Measurements from ENCODE around the gene GPR78.

The GPR78 gene

DNA sequence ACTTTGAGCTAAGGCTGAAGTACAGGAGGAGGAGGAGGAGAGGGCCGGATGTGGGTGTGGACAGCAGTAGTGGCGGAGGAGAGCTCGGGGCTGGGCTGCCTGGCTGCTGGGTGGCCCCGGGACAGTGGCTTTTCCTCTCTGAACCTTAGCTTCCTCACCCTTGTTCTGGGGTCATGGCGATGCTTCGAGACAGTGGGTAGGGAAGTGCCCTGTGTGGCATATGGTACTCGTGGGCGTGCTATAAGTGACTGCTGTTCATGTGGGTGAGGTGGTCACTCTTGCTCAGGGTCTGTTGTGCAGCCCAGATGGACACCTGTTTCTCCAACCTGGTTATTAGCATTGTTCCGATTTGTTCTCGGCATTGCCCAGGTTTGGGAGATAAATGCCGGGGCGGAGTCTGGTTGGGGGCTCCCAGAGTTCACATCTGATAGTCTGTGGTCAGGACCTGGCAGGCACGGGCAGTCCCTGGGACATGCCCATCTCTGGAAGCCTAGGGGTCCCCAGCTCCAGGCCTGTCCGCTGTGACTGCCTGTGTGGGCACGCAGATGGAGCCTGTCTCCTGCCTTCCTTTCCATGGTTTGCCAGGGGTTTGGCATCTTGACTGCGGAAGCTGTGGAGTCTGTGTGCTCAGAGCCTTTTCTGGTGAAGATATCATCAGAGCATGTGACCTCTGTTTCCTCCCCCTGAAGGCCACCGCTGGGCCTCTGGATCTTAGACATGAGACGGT lies 7.4 kb downstream of the GPR78 start:
- DNase-seq, result no peak

DNA sequence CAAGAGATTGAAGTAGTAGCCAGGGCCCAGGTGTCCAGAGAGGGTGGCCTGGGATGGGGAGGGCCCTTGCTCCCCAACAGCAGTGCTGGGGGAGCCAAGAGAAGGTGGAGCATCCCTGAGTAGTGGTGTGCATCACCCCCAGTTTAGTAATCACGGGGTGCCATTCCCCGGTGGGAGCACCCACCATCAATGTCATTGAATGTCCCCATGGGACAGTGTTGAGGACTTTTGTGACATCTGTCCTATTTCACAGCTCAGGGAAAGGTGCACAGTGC lies 7.9 kb downstream of the GPR78 start:
- no peak for DNase-seq

GRCh38 chr4:8589336-8589735 lies 9.1 kb downstream of the GPR78 start:
- no peak for DNase-seq

DNA sequence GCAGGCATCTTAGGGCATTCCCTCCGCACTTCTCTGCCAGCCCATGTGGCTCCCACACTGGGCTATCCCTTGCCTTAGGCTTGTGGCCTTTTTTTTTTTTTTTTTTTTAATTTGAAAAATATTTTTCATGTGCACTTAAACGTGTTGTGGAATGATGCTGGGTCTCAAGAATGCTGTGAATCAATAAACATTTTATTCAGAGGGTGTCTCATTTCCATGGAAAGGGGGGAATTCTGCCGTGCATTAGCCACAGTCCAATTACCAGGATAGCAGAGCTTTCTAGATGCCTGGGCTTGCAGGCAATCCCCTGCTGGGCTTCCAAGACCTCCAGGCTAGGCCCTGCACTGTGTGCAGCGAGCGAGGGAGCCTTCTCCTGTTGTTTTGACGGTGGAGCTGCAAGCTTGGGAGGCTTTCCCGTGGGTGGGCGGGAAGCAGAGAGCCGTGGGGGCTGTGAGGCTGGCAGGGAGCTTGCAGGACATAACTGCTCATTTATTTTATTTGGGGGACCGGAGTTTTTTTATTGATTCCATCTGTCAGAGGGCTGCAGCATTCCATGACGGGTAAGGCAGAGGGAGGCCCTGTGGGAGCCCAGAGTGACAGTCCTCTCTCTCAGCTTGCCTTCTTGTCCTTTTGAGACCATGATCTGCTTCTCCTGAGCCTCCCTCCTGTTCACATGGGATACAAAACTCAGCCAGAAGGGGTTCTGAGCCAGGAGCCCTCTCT lies 9.8 kb downstream of the GPR78 start:
- DNase-seq, result no peak

DNA sequence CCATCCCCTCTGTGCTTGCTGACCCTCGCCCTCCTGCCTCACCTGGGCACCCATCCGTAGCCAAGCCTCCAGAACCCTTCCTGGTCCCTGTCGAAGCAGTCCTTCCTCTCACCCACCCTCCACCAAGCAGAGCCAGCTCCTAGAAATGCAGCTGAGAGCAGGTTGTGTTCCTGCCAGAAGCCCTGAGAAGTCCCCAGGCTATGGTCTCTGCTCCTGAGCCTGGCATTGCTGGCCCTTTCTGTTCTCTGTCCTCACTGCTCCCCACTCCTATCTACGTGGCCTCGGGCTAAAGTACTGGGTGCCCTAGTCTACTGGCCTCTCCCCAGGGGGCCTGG lies 10.3 kb downstream of the GPR78 start:
- no peak for DNase-seq

DNA sequence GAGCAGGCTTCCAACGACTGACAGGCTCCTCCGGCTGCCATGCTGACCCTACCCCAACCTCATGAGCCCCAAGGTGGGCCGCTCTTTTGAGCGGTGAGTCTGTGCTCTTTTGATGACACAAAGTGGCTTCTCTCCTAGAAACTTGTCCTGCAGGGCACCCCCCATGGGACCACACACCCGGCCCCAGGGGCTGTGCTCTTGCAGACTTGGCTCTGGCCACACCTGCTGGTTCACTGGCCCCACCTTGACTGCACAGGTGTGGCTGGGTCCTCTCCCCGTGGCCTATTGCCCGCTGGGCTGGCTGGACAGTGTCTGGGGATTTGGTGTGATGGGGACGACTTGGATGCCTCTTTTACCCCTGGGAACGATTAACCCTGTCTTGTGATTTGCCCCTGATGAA lies 10.9 kb downstream of the GPR78 start:
- no peak for DNase-seq

DNA sequence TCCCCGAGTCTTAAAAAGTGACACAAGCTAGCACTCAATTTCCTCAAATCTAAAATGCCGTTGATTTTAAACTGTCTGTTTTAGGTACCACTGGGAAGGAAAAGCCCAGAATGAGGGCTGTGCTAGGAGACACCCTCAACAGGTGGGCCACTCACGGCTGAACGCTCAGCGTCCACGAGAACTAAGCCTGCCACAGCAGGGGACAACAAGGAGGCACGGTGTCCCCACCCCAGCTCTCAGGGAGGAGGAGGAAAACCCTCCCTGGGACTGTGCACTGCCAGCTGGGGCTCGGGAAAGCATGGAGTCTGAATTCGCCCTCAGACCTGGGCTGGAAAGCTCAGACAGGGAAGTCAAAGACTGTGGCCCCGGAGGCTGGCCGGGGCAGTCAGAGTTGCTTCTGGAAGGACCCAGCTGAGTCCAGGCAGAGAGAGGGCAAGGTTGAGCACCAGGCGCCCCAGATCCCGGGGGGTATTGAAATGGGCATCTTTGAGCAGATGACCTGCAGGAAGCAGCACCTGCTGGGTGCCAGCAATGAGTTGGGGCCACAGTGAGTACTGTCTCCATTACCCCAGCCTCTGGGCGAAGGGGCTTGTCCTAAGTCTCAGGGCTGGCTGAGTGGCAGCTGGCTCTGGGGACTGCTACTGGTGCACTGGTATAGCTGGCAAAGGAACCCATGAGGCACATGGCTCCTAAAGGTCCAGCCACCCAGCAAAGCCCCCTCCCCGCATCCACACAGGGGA lies 11.6 kb downstream of the GPR78 start:
- no peak for DNase-seq

DNA sequence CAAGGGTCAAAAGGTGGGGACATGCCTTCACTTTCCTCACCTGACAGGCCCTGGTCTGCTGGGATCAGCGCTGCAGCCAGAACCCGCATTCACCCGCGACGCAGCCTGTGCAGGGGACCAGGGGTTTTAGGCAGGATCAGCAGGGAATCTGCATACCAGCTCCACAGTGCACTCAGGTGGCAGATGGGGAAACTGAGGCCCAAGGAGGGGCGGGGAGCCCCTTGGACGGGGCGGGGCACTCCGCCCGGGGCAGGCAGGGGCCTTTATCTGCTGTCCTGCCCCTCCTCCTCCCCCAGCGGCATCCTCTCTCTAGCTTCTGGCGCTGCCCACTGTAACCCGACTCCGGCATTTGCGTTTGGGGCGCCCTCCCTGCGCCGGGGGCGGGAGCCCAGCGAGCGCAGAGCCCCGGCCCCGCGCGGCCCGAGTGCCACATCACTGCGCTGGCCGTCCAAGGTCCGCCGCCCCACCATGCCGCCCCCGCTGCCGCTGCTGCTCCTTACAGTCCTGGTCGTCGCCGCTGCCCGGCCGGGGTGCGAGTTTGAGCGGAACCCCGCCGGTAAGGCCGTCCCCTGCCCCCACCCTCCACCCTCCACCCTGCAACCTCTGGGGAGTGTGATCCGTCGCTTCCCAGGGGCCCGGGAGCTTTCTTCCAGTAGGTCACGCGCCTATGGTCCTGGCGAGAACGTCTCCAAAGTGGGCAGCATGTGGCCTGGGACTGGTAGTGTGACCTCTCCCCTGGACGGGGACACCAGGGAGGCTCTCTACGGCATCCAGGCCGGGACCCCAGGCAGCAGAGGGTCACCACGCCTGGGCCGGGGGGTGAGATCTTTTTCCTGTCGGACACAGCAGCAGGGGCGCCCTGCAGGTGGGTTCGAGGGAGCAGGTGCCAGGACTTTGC lies 12.4 kb downstream of the GPR78 start, which contains the start of gene CPZ:
CPZ (plus strand) TSS at position 400 of the 898 bp plus-strand sequence; CDS start at position 469, 69 bp downstream.
- DNase-seq, result no peak

- no peak for DNase-seq
These were observed 13.3 kb downstream of the GPR78 start for GRCh38 chr4:8593264-8594096.

GRCh38 chr4:8594097-8595038 lies 14.2 kb downstream of the GPR78 start:
- peak; percentile 58 for DNase-seq

GRCh38 chr4:8595237-8596087 lies 15.3 kb downstream of the GPR78 start:
- no peak for DNase-seq

GRCh38 chr4:8596891-8597290 lies 16.7 kb downstream of the GPR78 start:
- DNase-seq, result no peak

DNA sequence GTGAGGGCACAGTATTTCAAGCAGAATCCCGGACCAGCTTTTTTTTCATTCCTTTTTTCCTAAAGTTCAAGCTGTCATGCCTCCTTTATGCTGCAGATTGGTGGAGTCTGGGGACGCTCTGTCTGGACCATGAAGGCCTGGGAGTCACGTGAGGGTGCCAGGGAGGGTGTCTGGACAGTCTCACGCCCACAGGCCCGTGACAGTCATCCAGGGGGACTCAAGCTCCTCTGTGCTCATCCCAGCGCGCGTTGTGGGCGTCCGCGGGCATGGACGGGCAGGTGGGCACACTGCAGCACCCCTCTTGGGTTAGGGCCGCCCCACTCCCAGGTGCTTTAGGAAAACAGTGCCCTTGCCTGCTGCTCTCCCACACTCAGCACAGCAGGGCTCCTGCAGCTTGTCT lies 17.1 kb downstream of the GPR78 start:
- no peak for DNase-seq

- DNase-seq, result no peak
These were observed 17.6 kb downstream of the GPR78 start for GRCh38 chr4:8597791-8598190.

DNA sequence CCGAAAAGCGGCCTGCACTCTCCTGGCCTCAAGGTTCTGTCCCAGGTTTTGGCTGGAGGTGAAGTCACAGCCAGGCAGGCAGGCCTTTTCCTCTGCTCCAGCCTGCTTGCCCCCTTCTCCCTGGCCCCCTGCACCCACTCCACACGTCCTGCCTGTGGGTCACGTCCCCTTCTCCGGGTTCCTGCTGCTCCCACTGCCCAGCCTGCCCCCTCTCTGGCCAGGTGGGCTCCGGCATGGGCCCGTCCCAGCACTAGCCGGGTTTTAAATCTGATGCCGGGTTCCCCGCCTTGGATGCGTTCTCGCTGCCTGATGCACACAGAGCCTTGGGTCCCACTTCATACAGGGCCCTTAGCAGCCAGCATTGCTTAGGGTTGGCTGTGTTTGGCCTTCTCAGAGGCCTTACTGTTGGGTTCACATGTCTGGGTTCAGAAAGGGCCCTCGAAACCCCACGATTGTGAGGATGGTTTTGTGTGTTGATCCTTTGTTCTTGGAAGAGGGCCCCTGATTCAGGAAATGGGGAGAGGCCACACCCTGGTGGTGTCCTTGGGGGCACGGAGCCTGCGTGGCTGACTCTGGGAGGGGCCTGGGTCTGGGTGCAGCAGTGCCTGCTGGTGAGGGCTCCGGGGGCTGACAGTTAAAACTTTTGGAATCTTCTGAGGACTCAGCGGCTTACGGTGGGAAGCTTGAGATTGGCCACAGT lies 18.3 kb downstream of the GPR78 start:
- DNase-seq, result no peak

DNA sequence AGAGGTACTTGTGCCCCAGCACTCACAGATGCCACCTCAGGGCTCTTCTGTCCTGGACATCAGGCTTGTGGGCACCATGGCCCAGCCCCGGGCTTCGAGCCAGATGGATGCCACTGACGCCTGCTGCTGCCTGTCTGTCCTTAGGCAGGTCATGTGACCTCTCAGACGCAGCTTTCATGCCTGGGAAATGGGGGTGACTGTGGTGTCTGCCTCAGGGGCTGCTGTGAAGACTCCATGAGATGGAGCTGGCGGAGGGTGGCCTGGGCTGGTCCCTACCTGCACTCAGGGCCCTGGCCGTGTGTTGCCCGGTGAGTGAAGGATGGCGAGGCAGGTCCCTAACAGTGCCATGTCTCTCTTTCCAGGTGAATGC lies 18.9 kb downstream of the GPR78 start:
- no peak for DNase-seq

DNA sequence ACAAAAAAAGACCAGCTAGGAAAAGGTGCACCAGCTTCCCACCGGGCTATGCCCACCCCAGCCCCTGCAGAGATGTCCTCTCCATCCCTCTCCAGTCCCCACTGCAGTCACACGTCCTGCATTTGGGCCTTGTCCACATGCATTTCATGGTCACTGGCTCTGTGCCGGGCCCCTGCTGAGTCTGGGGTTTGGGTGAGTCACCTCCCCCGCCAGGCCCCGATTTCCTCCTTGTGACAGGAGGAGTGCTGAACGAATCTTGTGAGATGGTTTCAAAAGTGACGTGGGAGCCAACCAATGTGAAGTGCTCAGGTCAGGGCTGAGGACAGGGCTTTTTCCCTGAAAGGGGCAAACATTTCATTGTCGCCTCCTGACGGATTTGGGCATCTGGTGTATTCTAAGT lies 19.5 kb downstream of the GPR78 start:
- no peak for DNase-seq

DNA sequence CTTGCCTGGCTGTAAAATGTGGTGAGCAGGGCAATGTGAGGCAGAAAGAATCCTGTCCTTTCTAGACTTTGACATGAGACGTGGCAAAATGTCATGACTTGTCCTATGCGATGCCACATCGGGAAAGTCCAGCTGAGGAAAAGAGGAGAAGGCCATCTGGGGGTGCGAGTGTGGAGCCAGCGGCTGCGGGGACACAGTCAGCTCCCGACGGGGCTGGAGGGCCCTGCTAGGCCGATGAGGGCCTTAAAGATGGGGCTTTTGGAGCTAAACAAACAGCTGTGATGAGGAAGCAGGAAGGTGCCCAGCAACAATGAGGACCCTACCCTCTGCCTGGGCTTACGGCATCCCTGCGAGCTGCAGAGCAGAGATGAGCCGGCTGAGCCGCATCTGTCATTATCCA lies 20.1 kb downstream of the GPR78 start:
- no peak for DNase-seq

DNA sequence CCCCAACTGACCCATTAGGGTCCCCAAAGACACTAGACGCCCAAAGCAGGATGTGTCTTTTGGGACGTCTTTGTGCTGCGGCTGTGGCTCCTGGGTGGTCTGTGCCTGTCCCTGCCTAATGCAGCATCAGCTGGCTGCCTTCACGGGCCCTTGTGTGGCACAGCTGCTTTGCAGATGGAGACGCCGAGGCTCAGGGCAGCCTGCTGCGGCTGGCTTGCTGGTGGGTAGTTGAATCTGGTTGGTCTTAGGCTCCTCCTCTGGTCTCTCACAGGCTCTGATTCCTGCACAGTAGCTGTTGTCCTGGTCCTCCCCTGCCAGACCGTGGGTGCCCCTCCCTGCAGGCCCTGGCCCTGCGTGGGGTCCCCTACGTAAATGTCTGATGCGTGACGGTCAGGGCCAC lies 20.5 kb downstream of the GPR78 start:
- no peak for DNase-seq
